ENCODE data around the gene CCDC187. TPM values are rescaled to one million over a fixed set of nuclear protein-coding genes. Genes with fewer than 3 reads are reported as not detected.

CCDC187 gene
- polyA plus RNA-seq, 1 donor (not counting 4 experiments of a cell fraction or from before 2014, with no cell fraction given) = 0.03 TPM

DNA sequence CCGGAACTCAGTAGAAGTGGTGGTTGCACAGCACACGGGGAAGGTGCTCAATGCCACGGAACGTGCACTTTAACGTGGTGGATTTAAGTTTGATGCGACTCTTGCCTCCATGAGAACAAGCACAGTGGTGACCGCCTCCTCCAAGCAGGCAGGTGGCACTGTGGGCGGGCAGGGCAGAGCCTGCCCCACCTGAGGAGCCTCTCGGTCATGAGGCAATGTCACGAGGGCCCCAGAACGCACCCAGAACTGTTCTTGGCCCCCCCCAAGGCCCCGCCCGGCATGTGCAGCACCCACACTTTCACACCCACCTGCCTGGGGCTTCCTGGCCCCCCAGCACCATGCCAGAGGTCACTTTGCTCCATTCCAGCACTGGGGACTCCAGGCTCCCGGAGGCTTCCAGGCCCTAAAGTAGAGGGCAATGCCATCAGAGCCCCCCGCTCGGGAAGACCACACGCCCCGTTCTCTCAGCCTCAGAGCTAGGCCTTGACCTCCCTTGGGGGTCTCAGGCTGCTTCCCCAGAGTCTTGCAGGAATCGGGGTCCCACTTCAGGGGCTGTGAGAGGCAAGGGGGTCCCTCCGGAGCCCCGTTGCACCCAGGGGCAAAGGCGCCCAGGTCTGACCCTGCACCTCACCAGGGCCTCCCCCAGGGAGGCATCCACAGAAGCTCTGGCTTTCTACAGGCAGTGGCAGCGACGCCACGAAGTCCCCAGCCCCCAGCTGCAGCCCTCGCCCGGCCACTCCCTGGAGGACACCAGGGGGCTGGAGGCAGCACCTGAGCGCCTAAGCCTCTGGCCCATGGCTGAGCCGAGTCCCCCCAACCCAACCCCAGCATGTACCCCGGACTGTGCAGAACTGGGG, 14.0 kb downstream of the CCDC187 start:
- Histone ChIP-seq H3K27ac (ENCODE audit: control insufficient read depth, insufficient read depth, low read length) (no peak overlapping the region), H3K27me3 (ENCODE audit: control insufficient read depth, extremely low read depth, insufficient read depth, low read length) (peaks cover 34% of the 10 kb centered on the region), H3K9ac (ENCODE audit: control insufficient read depth, extremely low read depth, insufficient read depth, low read length) (no peak overlapping the region), H3K9me1 (ENCODE audit: control insufficient read depth, extremely low read depth, insufficient read depth, low read length) (no peaks in the 10 kb centered on the region), H3K4me2 (ENCODE audit: control insufficient read depth, extremely low read depth, insufficient read depth, low read depth, low read length) (no peak overlapping the region), H3K4me1 (ENCODE audit: control insufficient read depth, extremely low read depth, insufficient read depth, low read length) (no peaks in the 10 kb centered on the region), H3K4me3 (ENCODE audit: control insufficient read depth in 2 of 3, extremely low read depth in 1 of 3, insufficient read depth in 2 of 3, low read depth in 1 of 3, low read length in 3 of 3) (no peak overlapping the region), H2AFZ (ENCODE audit: control insufficient read depth, low read length) (no peak overlapping the region), H3K36me3 (ENCODE audit: control insufficient read depth in 2 of 2, extremely low read depth in 1 of 2, insufficient read depth in 2 of 2, low read length in 2 of 2) (no peaks in the 10 kb centered on the region), H4K20me1 (ENCODE audit: control insufficient read depth, extremely low read depth, insufficient read depth, low read length) (no peaks in the 10 kb centered on the region), H3K79me2 (ENCODE audit: control insufficient read depth, insufficient read depth, low read length) (no peaks in the 10 kb centered on the region), H3K9me3 (ENCODE audit: control insufficient read depth, low read depth, low read length) (peaks cover 4% of the 10 kb centered on the region)
- dilution Hi-C loops (cut with MboI; ENCODE audit: extremely low pct_ligation_motif_present, low sequenced_read_pairs) = no loop called here
- TF ChIP-seq, protein P1, sequence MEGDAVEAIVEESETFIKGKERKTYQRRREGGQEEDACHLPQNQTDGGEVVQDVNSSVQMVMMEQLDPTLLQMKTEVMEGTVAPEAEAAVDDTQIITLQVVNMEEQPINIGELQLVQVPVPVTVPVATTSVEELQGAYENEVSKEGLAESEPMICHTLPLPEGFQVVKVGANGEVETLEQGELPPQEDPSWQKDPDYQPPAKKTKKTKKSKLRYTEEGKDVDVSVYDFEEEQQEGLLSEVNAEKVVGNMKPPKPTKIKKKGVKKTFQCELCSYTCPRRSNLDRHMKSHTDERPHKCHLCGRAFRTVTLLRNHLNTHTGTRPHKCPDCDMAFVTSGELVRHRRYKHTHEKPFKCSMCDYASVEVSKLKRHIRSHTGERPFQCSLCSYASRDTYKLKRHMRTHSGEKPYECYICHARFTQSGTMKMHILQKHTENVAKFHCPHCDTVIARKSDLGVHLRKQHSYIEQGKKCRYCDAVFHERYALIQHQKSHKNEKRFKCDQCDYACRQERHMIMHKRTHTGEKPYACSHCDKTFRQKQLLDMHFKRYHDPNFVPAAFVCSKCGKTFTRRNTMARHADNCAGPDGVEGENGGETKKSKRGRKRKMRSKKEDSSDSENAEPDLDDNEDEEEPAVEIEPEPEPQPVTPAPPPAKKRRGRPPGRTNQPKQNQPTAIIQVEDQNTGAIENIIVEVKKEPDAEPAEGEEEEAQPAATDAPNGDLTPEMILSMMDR (optimal IDR thresholded peaks at IDR 0.05 in 1 of 3, IDR thresholded peaks at IDR 0.05 in 1 of 3, conservative IDR thresholded peaks at IDR 0.05 in 1 of 3; ENCODE audit: extremely low read depth in 1 of 3, insufficient read depth in 2 of 3, low read length in 3 of 3) = no peak
- no peak for TF ChIP-seq EZH2 (IDR thresholded peaks at IDR 0.05; ENCODE audit: low read length)
- DNase-seq (ENCODE audit: low read depth, low spot score) (no peak), FAIRE-seq (no peak)

DNA sequence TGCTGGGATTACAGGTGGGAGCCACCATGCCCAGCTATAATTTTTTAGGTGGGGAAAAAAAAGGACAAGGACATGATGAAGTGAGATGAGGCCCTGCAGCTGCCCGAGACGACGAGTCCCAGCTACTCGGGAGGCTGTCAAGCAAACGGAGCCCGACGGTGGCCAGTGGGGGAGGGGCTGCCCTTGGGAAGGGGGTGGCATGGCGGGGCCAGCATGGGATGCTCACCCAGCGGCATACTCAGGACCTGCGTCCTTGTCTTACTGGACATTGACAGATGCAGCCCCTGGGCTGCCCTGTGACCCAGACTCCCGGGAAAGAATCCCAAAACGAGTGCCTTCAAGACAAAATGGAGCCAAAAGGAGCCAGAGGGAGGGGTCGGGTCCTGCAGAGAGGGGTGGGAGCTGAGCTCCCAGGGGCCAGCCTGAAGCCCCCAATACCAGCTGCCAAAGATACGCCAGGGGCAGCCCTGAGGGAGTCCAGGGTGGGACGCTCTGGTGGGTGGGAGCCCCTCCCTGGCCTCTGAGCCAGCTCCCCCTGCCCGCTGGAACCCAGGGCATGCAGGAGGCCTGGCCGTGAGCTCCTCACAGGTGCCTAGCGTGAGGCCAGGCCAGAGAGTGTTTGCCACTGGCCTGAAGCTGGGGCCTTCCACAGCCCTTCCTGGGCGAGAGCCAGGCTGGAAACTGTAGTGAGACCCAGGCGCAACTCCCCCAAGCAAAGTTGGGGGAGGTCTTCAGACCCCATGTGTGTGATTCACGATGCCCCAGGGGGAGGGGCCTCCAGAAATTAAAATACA, 15.7 kb downstream of the CCDC187 start:
- no peak for DNase-seq (ENCODE audit: low read depth, low spot score)
- no peak overlapping the region for H3K9ac ChIP-seq (ENCODE audit: control insufficient read depth, extremely low read depth, insufficient read depth, low read length)
- no peak overlapping the region for H3K27ac ChIP-seq (ENCODE audit: control insufficient read depth, insufficient read depth, low read length)
- dilution Hi-C loops (cut with MboI; ENCODE audit: extremely low pct_ligation_motif_present, low sequenced_read_pairs) = no loop called here
- TF ChIP-seq EZH2 (IDR thresholded peaks at IDR 0.05; ENCODE audit: low read length) = no peak
- TF ChIP-seq, protein P1 (optimal IDR thresholded peaks at IDR 0.05 in 1 of 3, IDR thresholded peaks at IDR 0.05 in 1 of 3, conservative IDR thresholded peaks at IDR 0.05 in 1 of 3; ENCODE audit: extremely low read depth in 1 of 3, insufficient read depth in 2 of 3, low read length in 3 of 3) = no peak
- H3K27me3 ChIP-seq (ENCODE audit: control insufficient read depth, extremely low read depth, insufficient read depth, low read length) = peaks cover 34% of the 10 kb centered on the region
- H3K4me1 ChIP-seq (ENCODE audit: control insufficient read depth, extremely low read depth, insufficient read depth, low read length) = peaks cover 3% of the 10 kb centered on the region
- H3K4me3 ChIP-seq (ENCODE audit: control insufficient read depth in 2 of 3, extremely low read depth in 1 of 3, insufficient read depth in 2 of 3, low read depth in 1 of 3, low read length in 3 of 3) = no peak overlapping the region
- no peak overlapping the region for H3K4me2 ChIP-seq (ENCODE audit: control insufficient read depth, extremely low read depth, insufficient read depth, low read depth, low read length)
- H3K36me3 ChIP-seq (ENCODE audit: control insufficient read depth in 2 of 2, extremely low read depth in 1 of 2, insufficient read depth in 2 of 2, low read length in 2 of 2) = no peaks in the 10 kb centered on the region
- H2AFZ ChIP-seq (ENCODE audit: control insufficient read depth, low read length) = no peak overlapping the region
- no peaks in the 10 kb centered on the region for H4K20me1 ChIP-seq (ENCODE audit: control insufficient read depth, extremely low read depth, insufficient read depth, low read length)
- no peaks in the 10 kb centered on the region for H3K9me3 ChIP-seq (ENCODE audit: control insufficient read depth, low read depth, low read length)
- FAIRE-seq = no peak
- no peaks in the 10 kb centered on the region for H3K79me2 ChIP-seq (ENCODE audit: control insufficient read depth, insufficient read depth, low read length)
- H3K9me1 ChIP-seq (ENCODE audit: control insufficient read depth, extremely low read depth, insufficient read depth, low read length) = no peaks in the 10 kb centered on the region
